NOMO-1 treated with DMSO at 0.1 percent for 48 hours (cell line): ENCODE results near the gene COPE.
"Not testable (repeated sequence)": the region's sequence is repeated elsewhere in the genome, so short reads cannot be mapped to it uniquely, and the experiment has no call there.

Experiments used
- DNase-seq: peaks from one replicate; lab custom pipeline; 2025; ENCODE audit not compliant: unreplicated experiment; lab: John Stamatoyannopoulos, UW

Gene COPE

DNA sequence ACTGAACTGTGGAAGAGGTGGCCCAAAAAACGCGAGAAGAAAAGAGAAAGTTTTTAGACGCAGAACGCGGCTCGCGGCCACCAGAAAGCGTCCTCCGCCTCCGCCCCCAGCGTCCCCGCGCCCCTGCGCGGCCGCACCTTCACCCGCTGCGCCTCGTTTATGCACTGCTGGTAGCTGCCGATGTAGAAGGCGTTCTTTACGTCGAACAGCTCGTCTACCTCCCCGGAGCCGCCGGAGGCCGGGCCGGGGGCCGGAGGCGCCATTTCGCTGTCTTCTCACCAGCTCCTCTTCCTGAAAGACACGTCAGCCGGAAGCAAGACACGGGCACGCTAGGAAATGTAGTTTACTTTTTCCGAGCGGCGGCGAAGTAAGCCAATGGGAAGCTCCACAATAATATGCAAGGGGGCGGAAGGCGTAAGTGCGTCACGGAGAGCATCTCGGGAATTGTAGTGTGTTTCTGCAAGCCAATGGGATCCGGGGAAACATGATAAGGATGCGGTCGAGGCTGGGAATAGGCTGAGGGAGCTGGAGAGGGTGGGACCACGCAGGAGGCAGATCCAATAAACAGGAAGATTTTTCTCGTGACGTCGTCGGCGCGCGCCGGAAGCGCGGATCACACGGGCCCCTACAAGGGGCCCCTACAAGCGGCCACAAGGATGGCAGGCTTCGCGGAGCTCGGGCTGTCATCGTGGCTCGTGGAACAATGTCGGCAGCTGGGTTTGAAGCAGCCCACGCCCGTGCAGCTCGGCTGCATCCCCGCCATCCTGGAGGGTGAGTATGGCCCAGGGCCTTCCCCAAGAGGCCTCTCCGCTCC, at the start of gene COPE, which contains the start of gene DDX49:
TSS of gene COPE (minus strand) at position 302 of the 814 bp plus-strand sequence. CDS start at position 263, 39 bp downstream.
TSS of gene DDX49 (plus strand) at position 630 of the 814 bp plus-strand sequence. CDS start at position 657, 27 bp downstream.
- DNase-seq, result peak; percentile 100

DNA sequence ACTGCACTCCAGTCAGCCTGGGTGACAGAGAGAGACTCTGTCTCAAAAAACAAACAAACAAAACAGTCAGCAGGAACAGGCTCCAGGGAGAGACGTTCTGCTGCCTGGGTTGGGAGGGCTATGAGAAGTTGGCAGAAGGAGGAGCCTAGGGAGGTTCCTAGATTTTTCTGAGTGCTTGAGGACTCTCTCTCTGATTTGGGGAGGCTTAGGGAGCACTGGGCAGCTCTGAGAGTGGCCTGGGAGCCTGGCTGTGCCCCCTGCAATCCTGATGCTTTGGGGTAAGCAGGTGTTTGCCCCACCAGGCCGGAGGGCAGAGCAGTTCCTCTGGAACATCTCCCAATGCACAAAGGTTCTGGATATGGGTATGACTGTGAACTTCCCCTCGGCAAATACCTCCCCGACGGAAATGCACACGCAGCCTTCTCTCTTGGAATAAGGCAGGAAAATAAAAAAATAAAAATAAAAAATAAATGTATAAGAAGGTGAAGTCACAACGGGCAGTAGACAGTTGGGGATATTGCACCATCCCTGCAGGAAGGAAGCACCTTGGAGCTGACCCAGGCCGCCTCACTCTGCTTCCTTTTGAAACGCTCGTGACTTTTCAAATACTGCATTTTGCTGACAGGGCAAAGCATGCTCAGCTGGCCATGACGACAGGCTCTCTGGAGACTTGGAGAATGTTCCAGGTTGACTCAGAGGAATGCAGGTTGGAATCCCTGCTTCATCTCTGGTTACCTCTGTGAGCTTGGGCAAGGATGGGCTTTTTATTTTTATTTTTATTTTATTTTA, 48.4 kb upstream of the COPE start:
- peak; percentile 87 for DNase-seq

DNA sequence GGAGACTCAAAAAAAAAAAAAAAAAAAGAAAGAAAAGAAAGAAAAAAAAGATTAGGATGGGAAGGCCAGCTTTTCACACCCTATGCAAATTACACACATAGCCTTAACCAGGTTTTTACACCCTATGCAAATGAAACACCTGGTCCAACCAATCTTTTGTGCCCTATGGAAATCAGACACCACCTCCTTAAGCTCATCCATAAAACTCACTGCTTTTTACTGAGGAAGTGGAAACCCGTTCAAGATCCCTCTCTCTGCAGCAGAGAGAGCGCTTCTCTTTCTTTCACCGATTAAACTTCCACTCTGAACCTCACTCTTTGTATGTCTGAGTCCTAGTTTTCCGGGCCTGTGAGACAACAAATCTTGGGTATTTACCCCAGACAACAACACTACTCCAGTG, 47.1 kb upstream of the COPE start:
- peak; percentile 60 for DNase-seq

DNA sequence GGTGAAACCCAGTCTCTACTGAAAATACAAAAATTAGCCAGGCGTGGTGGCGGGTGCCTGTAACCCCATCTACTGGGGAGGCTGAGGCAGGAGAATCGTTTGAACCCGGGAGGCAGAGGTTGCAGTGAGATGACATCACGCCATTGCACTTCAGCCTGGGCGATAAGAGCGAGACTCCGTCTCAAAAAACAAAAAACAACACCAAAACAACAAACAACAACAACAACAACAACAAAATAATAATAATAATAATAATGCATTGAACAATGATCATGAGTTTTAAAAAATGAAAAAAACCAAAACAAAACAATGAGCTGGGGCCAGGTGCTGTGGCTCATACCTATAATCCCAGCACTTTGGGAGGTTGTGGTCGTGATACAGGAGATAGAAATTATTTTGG, 44.9 kb upstream of the COPE start:
- no peak for DNase-seq

DNA sequence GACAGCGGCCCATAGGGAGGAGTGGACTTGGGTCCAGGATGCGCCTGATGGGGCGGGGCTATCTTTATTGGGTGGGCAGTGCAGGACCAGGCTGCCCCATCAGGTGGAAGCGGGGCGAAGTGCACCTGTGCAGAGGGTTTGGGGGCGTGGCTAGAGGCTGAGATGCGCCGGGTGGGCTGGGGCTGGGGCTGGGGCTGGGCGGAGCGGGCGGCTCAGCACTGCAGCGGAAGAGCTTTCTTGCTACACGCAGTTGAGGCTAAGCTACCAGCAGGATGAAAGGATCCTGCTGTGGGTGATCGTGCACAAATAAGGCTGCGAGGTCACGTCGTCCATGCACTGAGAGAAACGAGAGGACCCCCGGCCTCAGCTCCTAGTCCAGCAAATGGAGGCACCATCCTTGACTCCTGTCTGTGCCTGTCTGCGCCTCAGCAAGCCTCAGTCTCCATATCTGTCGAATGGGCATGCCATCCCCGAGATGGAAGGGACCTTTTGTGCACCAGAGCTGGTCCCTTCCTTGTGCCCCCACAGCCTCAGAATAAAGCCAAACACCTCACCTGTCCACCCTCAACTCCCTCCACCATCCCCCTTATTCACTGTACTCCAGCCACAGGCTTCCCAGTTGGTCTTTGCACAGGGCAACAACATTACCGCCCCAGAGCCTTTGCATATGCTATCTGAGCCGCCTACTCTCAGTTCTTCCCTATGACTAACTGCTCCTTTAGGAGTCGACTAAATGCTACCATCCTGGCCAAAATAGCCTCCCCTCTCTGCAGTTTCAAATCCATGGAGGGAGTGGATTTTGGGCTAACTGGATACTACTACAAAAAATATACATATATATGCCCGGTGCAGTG, 42.8 kb upstream of the COPE start:
- DNase-seq, result no peak

DNA sequence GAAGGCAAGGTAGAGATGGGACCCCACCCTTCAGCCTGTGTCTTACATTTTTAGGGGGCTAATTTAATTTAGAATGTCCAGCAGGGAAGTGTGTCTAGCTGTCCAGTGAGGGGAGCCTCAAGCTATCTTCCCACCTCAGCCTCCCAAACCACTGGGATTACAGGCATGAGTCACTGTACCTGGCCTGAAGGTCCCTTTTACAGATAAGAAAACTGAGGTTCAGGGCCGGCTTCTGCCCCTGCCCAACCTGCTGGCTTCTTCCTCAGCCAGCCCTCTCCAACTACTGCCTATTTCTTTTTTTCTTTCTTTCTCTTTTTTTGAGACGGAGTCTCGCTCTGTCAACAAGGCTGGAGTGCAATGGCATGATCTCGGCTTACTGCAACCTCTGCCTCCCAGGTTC, 41.2 kb upstream of the COPE start:
- no peak for DNase-seq

DNA sequence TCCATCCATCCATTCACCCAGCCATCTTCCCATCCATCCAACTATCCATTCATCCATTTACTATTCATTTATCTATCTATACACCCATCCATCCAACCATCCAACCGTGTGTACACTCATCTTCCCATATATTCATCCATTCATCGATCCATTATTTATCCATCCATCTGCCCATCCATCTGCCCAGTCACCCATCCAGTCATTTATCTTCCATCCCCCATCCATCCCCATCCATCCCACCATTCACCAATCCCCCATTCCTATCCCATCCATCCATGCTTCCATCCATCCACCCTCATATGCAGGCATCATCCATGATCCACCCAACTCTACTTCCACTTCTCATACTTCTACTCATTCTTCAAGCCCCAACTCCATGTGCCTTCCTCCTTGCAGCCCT, 35.9 kb upstream of the COPE start:
- no peak for DNase-seq

DNA sequence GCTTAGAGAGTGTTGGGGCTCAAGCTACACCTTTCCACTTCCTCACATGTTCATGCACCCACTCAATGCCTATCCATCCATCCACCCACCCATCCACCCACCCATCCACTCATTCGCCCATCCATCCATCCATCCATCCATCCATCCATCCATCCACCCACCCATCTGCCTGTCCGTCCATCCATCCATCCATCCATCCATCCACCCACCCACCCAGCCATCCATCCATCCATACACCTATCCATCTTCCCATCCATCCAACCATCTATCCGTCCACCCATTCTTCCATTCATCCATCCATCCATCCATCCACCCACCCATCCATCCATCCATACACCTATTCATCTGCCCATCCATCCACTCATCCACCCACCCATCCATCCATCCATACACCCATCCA, 34.9 kb upstream of the COPE start:
- DNase-seq, result no peak

DNA sequence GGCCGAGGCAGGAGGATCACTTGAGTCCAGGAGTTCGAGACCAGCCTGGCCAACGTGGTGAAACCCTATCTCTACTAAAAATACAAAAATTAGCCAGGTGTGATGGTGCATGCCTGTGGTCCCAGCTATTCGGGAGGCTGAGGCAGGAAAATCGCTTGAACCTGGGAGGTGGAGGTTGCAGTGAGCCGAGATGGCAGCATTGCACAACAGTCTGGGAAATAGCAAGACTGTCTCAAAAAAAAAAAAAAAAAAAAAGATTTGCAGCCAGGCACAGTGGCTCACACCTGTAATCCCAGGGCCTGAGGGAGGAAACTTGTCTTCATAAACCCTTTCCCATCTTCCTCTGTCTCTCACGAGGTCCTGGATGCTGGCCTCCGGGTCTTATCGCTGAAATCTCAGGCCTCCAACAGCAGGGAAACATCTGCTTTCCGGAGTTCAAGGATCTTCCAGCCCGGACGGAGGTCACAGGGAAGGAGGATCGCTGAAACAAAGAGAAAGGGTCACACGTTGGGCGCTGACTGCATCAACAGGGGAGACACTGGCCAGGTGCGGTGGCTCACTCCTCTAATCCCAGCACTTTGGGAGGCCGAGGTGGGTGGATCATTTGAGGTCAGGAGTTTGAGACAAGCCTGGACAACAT, 33.3 kb upstream of the COPE start:
- DNase-seq, result not testable (repeated sequence)

DNA sequence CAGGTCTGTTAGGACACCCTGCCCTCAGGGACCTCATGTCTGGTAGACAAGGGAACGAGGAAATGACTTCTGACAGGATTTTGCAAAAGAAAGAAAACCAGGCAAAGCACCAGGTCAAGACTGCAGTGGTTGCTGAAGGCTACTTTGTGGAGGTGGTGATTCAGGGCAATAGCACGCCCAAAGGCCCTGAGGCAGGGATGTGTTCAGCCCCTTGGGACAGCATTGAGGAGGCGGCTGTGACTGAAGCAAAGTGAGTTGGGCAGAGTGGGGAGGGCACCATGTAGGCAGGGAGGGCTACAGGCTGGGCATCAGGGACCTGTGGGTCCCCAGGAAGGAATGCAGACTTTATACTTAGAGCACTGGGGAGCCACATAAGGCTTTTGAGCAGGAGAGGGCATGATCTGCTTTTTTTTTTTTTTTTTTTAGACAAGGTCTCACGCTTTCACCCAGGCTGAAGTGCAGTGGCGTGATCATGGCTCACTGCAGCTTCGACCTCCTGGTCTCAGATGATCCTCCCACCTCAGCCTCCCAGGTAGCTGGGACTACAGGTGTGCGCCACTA, 32.6 kb upstream of the COPE start:
- no peak for DNase-seq

DNA sequence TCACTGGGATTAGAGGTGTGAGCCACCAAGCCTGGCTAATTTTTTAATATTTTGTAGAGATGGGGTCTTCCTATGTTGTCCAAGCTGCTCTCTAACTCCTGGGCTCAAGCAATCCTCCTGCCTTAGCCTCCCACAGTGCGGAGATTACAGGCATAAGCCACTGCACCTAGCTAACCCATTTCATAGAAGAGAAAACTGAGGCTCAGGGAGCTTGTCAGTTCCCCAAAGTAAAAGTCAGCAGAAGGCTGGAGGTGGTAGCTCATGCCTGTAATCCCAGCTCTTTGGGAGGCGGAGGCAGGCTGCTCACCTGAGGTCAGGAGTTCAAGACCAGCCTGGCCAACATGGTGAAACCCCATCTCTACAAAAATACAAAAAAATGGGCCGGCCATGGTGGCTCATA, 30.7 kb upstream of the COPE start:
- DNase-seq, result no peak

DNA sequence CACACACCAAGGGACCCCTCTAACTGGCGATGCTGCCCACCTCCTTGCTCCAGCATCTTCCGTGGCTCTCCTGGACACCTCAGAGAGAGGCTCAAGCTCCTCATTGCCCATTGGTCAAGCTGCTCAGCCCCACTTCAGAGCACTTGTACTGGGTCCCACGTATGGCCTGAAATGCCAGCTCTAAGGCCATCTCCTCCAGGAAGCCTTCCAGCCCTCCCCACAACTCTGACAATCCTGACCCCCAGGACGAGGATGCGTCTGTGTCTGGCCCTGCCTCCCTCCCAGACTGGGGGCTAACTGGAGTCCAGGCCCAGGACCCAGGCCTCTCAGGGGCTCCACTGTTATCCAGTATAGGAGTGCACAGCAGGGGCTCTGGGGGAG, 29.8 kb upstream of the COPE start:
- no peak for DNase-seq

DNA sequence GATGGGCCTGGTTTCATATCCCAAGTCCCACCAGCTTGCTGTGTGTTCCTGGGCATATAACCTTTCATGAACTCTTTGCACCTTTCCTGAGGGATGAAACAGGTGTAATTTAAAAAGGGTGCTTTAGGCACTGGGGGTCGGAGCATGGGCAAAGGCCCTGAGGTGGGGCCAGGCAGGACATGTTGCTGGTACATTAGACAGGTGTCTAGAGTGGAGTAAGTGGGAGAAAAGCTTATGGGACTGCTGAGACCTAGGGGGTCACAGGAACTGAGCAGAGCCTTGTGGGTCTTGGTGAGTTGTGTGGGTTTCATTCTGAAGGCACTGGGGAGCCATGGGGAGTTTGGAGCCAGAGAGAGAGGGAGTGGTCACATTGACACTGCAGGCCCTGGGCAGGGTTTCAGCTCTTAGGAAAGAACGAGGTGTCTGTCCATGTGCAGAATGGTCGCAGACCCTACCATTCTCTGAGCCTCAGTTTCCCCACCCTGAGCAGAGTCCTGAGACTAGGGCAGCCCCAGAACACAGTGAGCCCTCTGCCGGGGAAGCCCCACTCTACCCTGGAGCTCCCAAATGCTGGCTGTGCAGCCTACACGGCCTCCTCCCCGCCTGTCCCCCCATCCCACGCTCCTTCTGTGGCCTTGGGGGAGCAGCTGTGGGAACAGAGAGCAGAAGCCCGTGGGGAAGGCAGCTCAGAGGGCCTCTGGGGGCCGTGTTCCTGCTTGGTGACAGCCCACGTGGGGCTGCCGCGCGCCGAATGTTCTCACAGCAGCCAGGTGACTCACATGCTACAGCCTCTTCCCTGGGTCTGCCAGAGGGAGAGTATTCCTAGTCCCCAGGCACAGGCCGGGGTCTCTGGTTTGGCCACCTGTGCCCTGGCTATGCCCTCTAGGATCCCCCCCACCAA, 29.1 kb upstream of the COPE start:
- no peak for DNase-seq

DNA sequence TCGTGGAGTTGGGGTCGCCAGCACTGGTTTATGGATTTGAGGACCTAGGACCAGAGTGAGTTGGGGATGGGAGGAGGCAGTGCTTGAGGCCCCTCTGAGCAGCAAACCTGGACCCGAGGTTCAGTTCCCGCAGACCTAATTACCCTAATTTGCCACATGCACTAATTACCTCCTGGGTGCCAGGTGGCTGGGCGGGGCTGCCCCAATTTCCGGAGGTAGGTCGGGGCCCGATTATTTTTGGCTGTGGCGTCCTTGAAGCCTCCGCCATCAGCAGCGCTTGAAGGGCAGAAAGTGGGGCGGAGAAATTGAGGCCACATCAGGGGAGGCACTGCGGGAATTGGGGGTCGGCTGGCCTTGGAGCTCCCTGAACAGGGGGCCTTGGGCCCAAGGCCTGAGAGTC, 27.7 kb upstream of the COPE start:
- no peak for DNase-seq

DNA sequence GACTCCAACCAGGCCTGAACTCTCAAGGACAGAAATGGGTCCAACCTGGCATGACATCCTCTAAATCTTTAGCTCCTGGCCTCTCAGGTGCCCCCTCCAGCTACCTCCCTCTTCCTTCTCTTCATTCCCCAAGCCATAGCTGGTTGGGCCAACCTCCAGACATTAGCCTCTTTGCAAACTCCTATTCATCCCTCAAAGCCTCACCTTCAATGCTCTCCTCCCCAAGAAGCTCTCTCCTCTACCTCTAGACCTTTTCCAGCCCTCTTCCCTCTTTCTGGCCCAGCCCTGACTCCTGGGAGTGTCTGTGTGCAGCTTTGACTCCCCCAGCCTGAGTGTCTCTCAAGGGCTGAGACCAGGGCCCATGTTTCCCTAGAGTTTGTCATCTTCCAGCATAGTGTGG, 27.1 kb upstream of the COPE start:
- no peak for DNase-seq

DNA sequence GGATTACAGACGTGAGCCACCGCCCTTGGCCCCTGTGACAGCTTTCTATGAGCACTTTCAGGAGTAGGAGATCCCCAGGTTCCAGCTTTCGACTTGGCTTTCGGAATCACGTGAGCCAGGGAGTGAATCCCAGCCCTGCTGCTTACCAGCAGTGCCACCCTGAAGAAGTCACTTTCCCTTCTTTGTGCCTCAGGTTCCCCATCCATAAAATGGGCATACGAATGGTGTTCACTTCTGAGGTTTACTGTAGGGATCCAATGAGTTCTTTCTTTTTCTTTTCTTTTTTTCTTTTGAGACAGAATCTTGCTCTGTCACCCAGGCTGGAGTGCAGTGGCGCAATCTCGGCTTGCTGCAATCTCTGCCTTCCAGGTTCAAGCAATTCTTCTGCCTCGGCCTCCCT, 26.1 kb upstream of the COPE start:
- no peak for DNase-seq

DNA sequence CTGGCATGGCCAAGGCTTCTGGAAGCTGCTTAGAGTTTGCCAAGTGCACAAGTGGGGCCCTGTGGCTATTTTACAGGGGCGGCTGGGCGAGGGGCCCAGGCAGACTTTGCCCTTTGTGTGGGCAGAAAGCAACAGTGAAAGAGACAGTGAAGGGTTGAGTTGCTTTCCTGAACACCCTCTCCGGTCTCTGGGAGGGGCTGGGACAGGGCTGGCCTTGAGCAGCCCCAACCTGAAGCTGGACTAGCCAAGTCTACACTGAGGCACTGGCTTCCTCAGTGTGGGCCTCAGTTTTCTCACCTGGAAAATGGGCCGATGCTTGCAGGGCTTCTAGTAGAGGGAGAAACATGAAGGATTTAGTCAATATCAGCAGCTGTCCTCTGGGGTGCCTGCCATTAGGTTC, 24.3 kb upstream of the COPE start:
- DNase-seq, result no peak

DNA sequence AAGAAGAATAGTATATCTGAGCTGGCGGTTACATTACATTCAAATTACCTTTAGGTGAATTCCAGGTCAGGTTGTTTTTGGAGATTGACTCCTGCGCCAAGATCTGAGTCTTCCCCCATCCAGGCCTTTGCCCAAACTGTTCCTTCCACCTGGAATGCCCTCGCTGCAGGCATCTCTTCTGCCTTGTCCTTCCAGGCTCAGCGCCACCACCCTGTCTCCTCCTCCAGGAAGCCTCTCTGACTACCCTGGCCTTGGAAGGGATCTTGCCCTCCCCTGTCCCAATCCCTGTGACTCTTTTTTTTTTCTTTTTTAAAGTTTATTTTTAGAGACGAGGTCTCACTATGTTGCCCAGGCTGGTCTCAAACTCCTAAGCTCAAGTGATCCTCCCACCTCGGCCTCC, 23.5 kb upstream of the COPE start:
- no peak for DNase-seq

DNA sequence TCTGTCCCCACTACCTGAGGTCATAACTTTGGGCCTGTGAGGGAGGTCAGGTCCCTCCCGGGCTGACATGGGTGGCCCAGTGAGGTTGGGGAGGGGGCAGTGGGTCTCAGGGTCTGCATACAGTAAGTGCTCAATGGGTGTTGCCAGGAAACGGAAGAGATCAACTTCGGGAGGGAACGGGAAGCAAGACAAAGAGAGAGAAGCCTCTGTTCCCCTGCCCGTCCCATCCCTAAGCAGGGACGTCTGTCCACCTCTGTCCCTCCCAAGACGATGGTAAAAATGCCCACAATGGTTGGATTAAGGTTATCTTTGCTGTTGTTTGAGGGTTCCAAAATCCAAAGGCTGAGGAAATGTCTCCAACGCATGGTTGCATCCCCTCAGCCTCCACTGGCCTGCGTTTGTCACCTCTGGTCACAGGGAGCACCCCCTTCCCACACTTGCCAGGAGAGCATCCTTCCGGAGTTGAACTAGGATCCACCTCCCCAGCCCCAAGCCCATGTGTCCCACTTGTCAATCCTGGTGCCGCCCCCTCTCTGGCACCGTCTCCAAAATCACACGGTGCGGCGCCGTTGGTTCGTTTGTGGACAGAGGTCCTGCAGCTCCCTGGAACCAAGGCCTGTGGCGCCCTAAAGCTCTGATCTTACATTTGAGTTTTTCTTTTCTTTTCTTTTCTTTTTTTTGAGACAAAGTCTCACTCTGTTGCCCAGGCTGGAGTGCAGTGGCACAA, 22.6 kb upstream of the COPE start:
- DNase-seq, result no peak
